NCI-H1694 (cell line): Measurements from ENCODE around the gene RXFP2.

Source experiments
- DNase-seq: peaks from one replicate; lab custom pipeline; 2025; lab: John Stamatoyannopoulos, UW

The RXFP2 gene

GRCh38 chr13:31768351-31768750 is 29.0 kb downstream of the RXFP2 start:
- DNase-seq, result no peak

GRCh38 chr13:31769575-31769974 is 30.2 kb downstream of the RXFP2 start:
- no peak for DNase-seq

GRCh38 chr13:31772231-31772630 is 32.9 kb downstream of the RXFP2 start:
- no peak for DNase-seq

- no peak for DNase-seq
Measured at GRCh38 chr13:31773538-31773937, 34.2 kb downstream of the RXFP2 start.

- no peak for DNase-seq
Measured at GRCh38 chr13:31774186-31774750, 34.9 kb downstream of the RXFP2 start.

GRCh38 chr13:31775148-31775547 is 35.8 kb downstream of the RXFP2 start:
- no peak for DNase-seq

- no peak for DNase-seq
Measured at GRCh38 chr13:31775686-31776085, 36.4 kb downstream of the RXFP2 start.

GRCh38 chr13:31781064-31781463 is 41.7 kb downstream of the RXFP2 start:
- DNase-seq, result no peak

- no peak for DNase-seq
Measured at GRCh38 chr13:31786011-31786410, 46.7 kb downstream of the RXFP2 start.

GRCh38 chr13:31790992-31791391 is 51.7 kb downstream of the RXFP2 start:
- DNase-seq, result no peak

GRCh38 chr13:31793246-31793645 is 53.9 kb downstream of the RXFP2 start:
- no peak for DNase-seq

GRCh38 chr13:31794452-31794851 is 55.1 kb downstream of the RXFP2 start:
- no peak for DNase-seq

- no peak for DNase-seq
Measured at GRCh38 chr13:31797154-31797775, 57.9 kb downstream of the RXFP2 start.

- no peak for DNase-seq
Measured at GRCh38 chr13:31798189-31798588, 58.9 kb downstream of the RXFP2 start.

GRCh38 chr13:31801088-31801487 is 61.8 kb downstream of the RXFP2 start:
- no peak for DNase-seq

GRCh38 chr13:31803311-31803710 is 64.0 kb downstream of the RXFP2 start:
- no peak for DNase-seq

- DNase-seq, result no peak
Measured at GRCh38 chr13:31805841-31806240, 66.5 kb downstream of the RXFP2 start.

- no peak for DNase-seq
Measured at GRCh38 chr13:31807090-31807541, 67.8 kb downstream of the RXFP2 start.

GRCh38 chr13:31814536-31814935 is 75.2 kb downstream of the RXFP2 start:
- no peak for DNase-seq

GRCh38 chr13:31815361-31816144 is 76.2 kb downstream of the RXFP2 start:
- DNase-seq, result no peak

GRCh38 chr13:31818236-31818635 is 78.9 kb downstream of the RXFP2 start:
- DNase-seq, result no peak

GRCh38 chr13:31824705-31825517 is 85.6 kb downstream of the RXFP2 start:
- DNase-seq, result no peak
